GM12873 (cell line): ENCODE results near the gene FANCG.

Experiments
- TF ChIP-seq, protein P1 (sequence below): IDR thresholded peaks from 2 replicates; pipeline ENCODE4 v1.5.1; 2012; ENCODE audit warnings: low read depth, mild to moderate bottlenecking, moderate library complexity, low read length, control low read depth; ENCODE audit not compliant: insufficient read depth; ENCODE audit errors: missing control alignments

FANCG gene

DNA sequence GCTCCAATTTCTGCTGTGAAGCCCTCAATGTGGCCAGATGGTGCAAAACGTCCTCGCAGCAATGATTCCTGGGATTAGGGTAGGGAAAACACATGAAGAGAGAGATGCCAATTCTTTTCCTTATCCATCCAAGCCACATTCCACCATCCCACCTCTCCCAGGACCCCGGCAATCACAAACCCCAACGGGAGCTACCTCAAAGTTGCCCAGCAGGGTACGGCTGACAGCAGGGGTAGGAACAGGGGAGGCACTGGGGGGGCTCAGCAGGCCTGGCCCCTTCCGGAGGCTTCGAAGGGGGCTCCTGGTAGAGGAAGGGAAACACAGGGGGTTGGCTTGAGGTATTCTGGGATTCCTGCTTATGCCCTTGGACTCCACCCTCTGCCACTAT lies 26.6 kb upstream of the FANCG start:
- TF ChIP-seq, protein P1, sequence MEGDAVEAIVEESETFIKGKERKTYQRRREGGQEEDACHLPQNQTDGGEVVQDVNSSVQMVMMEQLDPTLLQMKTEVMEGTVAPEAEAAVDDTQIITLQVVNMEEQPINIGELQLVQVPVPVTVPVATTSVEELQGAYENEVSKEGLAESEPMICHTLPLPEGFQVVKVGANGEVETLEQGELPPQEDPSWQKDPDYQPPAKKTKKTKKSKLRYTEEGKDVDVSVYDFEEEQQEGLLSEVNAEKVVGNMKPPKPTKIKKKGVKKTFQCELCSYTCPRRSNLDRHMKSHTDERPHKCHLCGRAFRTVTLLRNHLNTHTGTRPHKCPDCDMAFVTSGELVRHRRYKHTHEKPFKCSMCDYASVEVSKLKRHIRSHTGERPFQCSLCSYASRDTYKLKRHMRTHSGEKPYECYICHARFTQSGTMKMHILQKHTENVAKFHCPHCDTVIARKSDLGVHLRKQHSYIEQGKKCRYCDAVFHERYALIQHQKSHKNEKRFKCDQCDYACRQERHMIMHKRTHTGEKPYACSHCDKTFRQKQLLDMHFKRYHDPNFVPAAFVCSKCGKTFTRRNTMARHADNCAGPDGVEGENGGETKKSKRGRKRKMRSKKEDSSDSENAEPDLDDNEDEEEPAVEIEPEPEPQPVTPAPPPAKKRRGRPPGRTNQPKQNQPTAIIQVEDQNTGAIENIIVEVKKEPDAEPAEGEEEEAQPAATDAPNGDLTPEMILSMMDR: no peak

DNA sequence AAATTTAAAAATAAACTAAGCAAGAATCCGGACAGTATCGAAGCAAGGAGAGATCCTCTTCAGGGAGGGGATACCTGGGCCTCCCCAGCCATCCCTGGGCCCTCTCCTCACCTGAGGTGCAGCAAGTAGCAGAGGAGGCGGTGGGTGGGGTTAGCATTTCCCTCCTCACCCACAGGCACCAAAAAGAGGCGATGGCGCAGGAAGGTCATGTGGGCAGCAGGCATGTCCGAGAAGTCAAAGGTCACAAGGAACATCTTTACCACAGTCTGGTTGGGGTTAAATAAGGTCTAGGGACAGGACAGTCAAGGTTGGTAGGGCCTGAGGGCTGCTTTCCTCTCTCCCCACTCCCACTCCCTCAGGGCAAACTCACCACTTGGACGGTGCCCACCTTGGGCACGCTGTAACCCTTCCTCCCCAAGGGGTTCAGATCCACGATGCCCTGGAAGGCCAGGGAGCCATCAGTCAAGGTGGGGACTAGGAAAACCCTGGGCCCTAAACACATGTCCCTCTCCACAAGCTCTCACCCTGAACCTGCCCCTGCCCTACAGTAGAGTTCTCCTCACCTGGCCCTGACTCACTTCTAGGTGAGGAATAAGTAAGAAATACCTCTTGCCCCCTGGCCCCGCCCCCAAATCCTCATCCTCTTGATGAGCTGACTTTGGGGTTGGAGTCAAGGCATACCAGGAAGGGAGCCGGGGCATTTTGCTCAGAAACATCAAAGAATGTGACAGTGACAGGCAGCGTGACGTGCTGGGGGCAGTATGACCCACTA lies 26.0 kb upstream of the FANCG start:
- TF ChIP-seq, protein P1: no peak

DNA sequence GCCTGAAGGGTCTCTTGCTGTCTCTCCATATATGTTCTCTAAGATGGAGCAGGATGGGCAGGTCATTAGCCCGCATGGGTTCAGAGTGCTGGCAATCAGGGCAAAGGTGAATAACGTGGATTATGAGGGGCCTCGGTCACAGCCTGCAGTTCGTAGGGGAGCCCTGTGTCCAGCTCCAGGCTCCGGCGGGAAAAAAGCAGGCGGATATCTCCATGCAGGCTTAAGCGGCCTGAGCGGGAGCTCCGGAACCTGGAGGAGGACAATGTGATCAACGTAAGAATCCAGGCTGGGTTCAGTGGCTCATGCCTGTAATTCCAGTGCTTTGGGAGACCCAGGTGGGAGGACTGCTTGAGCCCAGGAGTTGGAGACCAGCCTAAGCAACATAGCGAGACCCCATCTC lies 25.4 kb upstream of the FANCG start:
- TF ChIP-seq, protein P1: no peak

DNA sequence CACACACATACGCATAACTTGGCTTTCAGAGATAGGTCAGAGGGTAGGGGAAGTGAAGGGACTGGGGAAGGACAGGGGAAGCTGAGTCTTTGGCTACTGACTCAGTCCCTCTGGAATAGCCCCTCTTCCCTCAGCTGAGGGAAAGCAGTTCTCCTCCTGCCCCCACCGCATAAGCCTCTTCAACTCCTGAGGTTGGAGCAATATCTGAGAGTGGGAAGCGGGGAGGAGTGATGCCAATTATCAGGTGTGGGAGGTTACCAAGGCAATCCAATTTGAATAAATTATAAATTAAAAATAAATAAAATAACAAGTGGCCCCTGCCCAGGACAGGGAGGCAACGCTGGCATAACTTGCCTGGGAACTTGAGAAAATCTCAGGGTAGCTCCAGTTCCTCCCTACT lies 24.8 kb upstream of the FANCG start:
- TF ChIP-seq, protein P1: no peak

DNA sequence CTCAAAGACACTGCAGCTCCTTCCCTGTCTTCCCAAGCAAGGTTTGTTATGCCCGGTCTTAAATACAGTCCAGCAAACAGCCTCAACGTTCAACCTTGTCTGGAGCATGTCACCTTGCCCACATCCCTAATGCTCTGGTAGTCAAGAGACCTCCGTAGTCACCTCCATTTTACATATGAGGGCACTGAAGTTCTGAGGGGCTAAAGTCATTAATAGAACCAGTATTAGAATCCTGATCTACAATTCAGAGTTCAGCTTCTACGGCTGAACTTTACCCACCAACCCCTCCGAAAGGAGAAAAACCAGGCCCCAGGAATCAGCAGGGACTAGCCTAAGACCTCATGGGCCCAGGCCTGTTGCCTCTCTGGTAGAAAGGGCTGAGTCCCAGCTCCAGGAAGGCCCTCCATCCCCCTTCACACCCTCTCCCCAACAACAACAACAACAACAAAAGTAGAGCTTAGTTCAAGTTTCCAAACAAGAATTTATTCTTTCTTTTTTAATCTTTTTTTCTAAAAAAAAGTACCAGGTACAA lies 24.0 kb upstream of the FANCG start:
- TF ChIP-seq, protein P1: no peak

DNA sequence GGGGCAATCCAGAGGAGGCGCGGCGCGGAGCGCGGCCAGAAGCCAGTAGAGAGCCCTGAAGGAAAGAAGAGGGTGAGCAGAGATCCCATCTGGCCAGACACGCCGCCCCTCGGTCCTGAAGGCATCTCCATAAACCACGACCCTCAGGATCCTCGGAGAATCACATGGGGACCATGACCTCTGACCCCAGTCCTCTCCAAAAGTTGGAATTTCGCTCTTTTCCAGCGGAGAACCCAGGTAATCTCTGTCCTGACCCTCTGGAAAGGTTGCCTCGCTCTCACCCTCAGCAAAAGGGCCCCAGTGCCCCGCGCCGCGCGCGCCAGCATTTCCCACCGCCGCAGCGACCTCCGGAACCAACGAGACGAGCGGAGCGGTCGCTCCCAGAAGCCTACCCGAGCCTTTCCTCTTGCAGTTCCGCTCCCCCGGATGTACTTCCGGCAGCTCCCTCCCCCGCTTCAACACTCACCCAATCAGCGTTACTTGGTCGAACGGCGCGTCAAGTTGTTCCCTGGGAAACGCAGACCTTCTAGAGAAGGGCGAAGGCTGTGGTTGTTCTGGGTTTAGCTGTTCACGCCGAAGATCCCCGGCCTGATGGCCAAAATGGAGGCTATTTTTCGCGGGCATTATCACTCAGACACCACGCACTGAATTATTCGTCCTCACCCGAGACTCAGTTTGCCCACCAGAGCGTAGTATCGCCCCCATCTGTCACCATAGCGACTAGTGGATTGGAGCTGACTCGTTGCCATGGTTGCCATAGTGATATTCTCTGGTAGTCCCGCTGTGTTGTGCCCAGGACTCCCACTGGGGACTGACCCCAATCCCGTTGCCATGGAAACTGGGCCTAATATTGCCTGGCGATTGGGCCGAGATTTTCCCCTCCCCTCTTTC lies 23.3 kb upstream of the FANCG start, which contains the start of gene STOML2:
TSS of gene STOML2 (minus strand) at position 363 of the 891 bp plus-strand sequence. CDS start at position 326, 37 bp downstream.
- TF ChIP-seq, protein P1: no peak

DNA sequence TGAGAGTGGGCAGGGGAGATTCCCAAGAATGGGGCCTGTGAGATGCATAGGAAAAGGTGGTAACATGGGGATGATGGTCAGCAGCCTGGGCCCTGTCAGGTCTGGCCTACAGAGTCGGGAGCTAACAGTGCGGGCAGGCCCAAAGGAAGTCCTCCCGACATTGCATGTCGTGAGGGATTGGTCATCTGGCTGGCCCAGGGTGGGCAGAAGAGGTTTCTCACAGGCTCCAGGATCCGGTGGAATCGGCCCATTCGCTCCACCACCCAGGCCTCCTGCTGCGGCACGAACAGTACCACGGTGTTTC lies 22.7 kb upstream of the FANCG start:
- TF ChIP-seq, protein P1: no peak
